ENCODE data around the gene UNC13B.

DNA sequence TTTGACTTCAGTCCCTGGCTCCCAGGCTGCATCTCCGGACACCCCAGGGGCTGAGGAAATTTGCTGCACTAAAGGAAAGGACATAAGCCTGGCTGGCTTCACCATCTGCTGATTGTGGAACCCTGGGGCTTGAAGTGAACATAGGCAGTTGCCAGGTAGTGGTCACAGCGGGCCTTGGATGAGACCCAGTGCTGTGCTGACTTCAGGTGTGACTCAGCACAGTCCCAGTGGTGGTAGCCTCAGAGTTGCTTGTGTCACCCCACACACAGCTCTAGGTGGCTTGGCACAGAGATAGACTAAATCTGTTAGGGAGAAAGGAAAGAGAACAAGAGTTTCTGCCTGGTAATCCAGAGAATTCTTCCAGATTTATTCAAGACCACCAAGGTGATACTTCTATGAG is 292.0 kb downstream of the UNC13B start:
- TF ChIP-seq ZNF274 (IDR thresholded peaks at IDR 0.05; ENCODE audit: low read depth, low read length) (no peak), EGR1 (IDR thresholded peaks at IDR 0.05; ENCODE audit: low read depth) (no peak), TCF7L2 (IDR thresholded peaks at IDR 0.05; ENCODE audit: borderline replicate concordance, extremely low read depth, insufficient read depth, insufficient read length) (no peak), POLR2A (IDR thresholded peaks at IDR 0.05; ENCODE audit: borderline replicate concordance, extremely low read depth, insufficient read depth, insufficient read length) (no peak), CEBPB (IDR thresholded peaks at IDR 0.05; ENCODE audit: low read depth) (no peak), YY1 (IDR thresholded peaks at IDR 0.05; ENCODE audit: extremely low read depth, insufficient replicate concordance, low read depth, low read length) (no peak), JUND (IDR thresholded peaks at IDR 0.05) (no peak), SP1 (IDR thresholded peaks at IDR 0.05; ENCODE audit: low read depth) (no peak), POLR2AphosphoS5 (IDR thresholded peaks at IDR 0.05; ENCODE audit: low read depth, low read length) (no peak), EZH2 (IDR thresholded peaks at IDR 0.05) (no peak)
- TF ChIP-seq, protein P1, sequence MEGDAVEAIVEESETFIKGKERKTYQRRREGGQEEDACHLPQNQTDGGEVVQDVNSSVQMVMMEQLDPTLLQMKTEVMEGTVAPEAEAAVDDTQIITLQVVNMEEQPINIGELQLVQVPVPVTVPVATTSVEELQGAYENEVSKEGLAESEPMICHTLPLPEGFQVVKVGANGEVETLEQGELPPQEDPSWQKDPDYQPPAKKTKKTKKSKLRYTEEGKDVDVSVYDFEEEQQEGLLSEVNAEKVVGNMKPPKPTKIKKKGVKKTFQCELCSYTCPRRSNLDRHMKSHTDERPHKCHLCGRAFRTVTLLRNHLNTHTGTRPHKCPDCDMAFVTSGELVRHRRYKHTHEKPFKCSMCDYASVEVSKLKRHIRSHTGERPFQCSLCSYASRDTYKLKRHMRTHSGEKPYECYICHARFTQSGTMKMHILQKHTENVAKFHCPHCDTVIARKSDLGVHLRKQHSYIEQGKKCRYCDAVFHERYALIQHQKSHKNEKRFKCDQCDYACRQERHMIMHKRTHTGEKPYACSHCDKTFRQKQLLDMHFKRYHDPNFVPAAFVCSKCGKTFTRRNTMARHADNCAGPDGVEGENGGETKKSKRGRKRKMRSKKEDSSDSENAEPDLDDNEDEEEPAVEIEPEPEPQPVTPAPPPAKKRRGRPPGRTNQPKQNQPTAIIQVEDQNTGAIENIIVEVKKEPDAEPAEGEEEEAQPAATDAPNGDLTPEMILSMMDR (IDR thresholded peaks at IDR 0.05 in 2 of 3, conservative IDR thresholded peaks at IDR 0.05 in 1 of 3; ENCODE audit: borderline replicate concordance in 1 of 3, insufficient read depth in 1 of 3, low read depth in 2 of 3, low read length in 2 of 3), result no peak
- TF ChIP-seq, protein P2, sequence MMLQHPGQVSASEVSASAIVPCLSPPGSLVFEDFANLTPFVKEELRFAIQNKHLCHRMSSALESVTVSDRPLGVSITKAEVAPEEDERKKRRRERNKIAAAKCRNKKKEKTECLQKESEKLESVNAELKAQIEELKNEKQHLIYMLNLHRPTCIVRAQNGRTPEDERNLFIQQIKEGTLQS (IDR thresholded peaks at IDR 0.05), result no peak
- TF ChIP-seq, protein P3, sequence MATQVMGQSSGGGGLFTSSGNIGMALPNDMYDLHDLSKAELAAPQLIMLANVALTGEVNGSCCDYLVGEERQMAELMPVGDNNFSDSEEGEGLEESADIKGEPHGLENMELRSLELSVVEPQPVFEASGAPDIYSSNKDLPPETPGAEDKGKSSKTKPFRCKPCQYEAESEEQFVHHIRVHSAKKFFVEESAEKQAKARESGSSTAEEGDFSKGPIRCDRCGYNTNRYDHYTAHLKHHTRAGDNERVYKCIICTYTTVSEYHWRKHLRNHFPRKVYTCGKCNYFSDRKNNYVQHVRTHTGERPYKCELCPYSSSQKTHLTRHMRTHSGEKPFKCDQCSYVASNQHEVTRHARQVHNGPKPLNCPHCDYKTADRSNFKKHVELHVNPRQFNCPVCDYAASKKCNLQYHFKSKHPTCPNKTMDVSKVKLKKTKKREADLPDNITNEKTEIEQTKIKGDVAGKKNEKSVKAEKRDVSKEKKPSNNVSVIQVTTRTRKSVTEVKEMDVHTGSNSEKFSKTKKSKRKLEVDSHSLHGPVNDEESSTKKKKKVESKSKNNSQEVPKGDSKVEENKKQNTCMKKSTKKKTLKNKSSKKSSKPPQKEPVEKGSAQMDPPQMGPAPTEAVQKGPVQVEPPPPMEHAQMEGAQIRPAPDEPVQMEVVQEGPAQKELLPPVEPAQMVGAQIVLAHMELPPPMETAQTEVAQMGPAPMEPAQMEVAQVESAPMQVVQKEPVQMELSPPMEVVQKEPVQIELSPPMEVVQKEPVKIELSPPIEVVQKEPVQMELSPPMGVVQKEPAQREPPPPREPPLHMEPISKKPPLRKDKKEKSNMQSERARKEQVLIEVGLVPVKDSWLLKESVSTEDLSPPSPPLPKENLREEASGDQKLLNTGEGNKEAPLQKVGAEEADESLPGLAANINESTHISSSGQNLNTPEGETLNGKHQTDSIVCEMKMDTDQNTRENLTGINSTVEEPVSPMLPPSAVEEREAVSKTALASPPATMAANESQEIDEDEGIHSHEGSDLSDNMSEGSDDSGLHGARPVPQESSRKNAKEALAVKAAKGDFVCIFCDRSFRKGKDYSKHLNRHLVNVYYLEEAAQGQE (IDR thresholded peaks at IDR 0.05; ENCODE audit: low read depth), result no peak
- TF ChIP-seq, protein P4, sequence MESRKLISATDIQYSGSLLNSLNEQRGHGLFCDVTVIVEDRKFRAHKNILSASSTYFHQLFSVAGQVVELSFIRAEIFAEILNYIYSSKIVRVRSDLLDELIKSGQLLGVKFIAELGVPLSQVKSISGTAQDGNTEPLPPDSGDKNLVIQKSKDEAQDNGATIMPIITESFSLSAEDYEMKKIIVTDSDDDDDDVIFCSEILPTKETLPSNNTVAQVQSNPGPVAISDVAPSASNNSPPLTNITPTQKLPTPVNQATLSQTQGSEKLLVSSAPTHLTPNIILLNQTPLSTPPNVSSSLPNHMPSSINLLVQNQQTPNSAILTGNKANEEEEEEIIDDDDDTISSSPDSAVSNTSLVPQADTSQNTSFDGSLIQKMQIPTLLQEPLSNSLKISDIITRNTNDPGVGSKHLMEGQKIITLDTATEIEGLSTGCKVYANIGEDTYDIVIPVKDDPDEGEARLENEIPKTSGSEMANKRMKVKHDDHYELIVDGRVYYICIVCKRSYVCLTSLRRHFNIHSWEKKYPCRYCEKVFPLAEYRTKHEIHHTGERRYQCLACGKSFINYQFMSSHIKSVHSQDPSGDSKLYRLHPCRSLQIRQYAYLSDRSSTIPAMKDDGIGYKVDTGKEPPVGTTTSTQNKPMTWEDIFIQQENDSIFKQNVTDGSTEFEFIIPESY (IDR thresholded peaks at IDR 0.05; ENCODE audit: extremely low read depth, insufficient replicate concordance, low read length), result no peak
